Stimulated activated naive B cell treated with anti-CD40 and anti-IgM and Interleukin-4, amounts not matched to agents 10 μg/mL and 1 μg/mL and 100 μg/mL, for 72 hours (primary cell): ENCODE measurements around the gene IFI44.

ENCODE experiments used
- ATAC-seq, 2 donors: fragments of 150-1000 bp; cut with Tn5 transposase; replicated peaks; 2 replicates each; pipeline ENCODE4 v1.10.0; 2021; ENCODE audit warnings: moderate library complexity in 1 of 2
- DNase-seq: peaks from one replicate; pipeline ENCODE4 v3.0.0; 2021
- H3K27ac Mint-ChIP-seq: one replicate; pipeline ENCODE4 v1.8.0; 2022; ENCODE audit warnings: mild to moderate bottlenecking, mixed read lengths
- H3K27me3 Mint-ChIP-seq, 2 donors: one replicate each; pipeline ENCODE4 v1.8.0; 2022; ENCODE audit warnings: mixed read lengths in 2 of 2
- H3K36me3 Mint-ChIP-seq, 2 donors: one replicate each; pipeline ENCODE4 v1.8.0; 2022; ENCODE audit warnings: mixed read lengths in 2 of 2, mild to moderate bottlenecking in 1 of 2
- H3K4me1 Mint-ChIP-seq, 2 donors: one replicate each; pipeline ENCODE4 v1.8.0; 2022; ENCODE audit warnings: mixed read lengths in 2 of 2, mild to moderate bottlenecking in 1 of 2
- H3K4me3 Mint-ChIP-seq, 2 donors: one replicate each; pipeline ENCODE4 v1.8.0; 2022; ENCODE audit warnings: mild to moderate bottlenecking in 2 of 2, mixed read lengths in 2 of 2, moderate library complexity in 1 of 2
- H3K9me3 Mint-ChIP-seq, 2 donors: one replicate each; pipeline ENCODE4 v1.8.0; 2022; ENCODE audit warnings: mixed read lengths in 2 of 2, mild to moderate bottlenecking in 1 of 2

IFI44 gene

GRCh38 chr1:78630600-78630999 lies 19.0 kb upstream of the IFI44 start:
- ATAC-seq, result no peak
- Mint-ChIP-seq H3K36me3 (no peaks in the 10 kb centered on the region), H3K27ac (no peak overlapping the region)

GRCh38 chr1:78633209-78633608 lies 16.4 kb upstream of the IFI44 start:
- ATAC-seq, result no peak
- H3K4me1 Mint-ChIP-seq, result no peaks in the 10 kb centered on the region
- peaks cover 2 to 5% of the 10 kb centered on the region in 2 donors for H3K9me3 Mint-ChIP-seq
- no peaks in the 10 kb centered on the region for H3K27me3 Mint-ChIP-seq
- H3K4me3 Mint-ChIP-seq, result no peak overlapping the region
- no peak for DNase-seq
- no peaks in the 10 kb centered on the region for H3K36me3 Mint-ChIP-seq
- no peak overlapping the region for H3K27ac Mint-ChIP-seq

More at GRCh38 chr1:78630600-78630999, 19.0 kb upstream of the IFI44 start:
- H3K9me3 Mint-ChIP-seq, result peaks cover 2 to 5% of the 10 kb centered on the region in 2 donors
- no peak overlapping the region for H3K4me3 Mint-ChIP-seq
- H3K4me1 Mint-ChIP-seq, result peaks cover 0 to 8% of the 10 kb centered on the region in 2 donors
- no peak for DNase-seq
- no peaks in the 10 kb centered on the region for H3K27me3 Mint-ChIP-seq

GRCh38 chr1:78640462-78640861 lies 9.2 kb upstream of the IFI44 start:
- DNase-seq (no peak), ATAC-seq (peak; percentile 48 to 61)
- Mint-ChIP-seq H3K36me3 (peaks cover 5 to 9% of the 10 kb centered on the region in 2 donors), H3K9me3 (peaks cover 0 to 2% of the 10 kb centered on the region in 2 donors), H3K4me1 (peaks cover 4 to 8% of the 10 kb centered on the region in 2 donors), H3K27me3 (no peaks in the 10 kb centered on the region), H3K27ac (no peak overlapping the region), H3K4me3 (no peak overlapping the region)

GRCh38 chr1:78641558-78641957 lies 8.1 kb upstream of the IFI44 start:
- Mint-ChIP-seq H3K27ac (no peak overlapping the region), H3K4me1 (peaks cover 6 to 14% of the 10 kb centered on the region in 2 donors), H3K36me3 (peaks cover 5 to 9% of the 10 kb centered on the region in 2 donors), H3K9me3 (peaks cover 0 to 3% of the 10 kb centered on the region in 2 donors), H3K27me3 (no peaks in the 10 kb centered on the region), H3K4me3 (no peak overlapping the region)
- DNase-seq (no peak), ATAC-seq (no peak)

- Mint-ChIP-seq H3K4me1 (peaks cover 7 to 16% of the 10 kb centered on the region in 2 donors), H3K27me3 (no peaks in the 10 kb centered on the region), H3K36me3 (peaks cover 17 to 18% of the 10 kb centered on the region in 2 donors), H3K4me3 (no peak overlapping the region), H3K9me3 (peaks cover 11 to 20% of the 10 kb centered on the region in 2 donors), H3K27ac (no peak overlapping the region)
- no peak for ATAC-seq
- DNase-seq, result no peak
Observed at GRCh38 chr1:78645723-78646122, 3.9 kb upstream of the IFI44 start.

- Mint-ChIP-seq H3K4me1 (peaks cover 9 to 24% of the 10 kb centered on the region in 2 donors), H3K27ac (no peak overlapping the region), H3K4me3 (no peak overlapping the region), H3K27me3 (no peaks in the 10 kb centered on the region), H3K9me3 (peaks cover 11 to 20% of the 10 kb centered on the region in 2 donors), H3K36me3 (peaks cover 15 to 17% of the 10 kb centered on the region in 2 donors)
- ATAC-seq (no peak), DNase-seq (no peak)
Observed at GRCh38 chr1:78647238-78647637, 2.4 kb upstream of the IFI44 start.

GRCh38 chr1:78650114-78650660 lies 556 bp downstream of the IFI44 start:
- DNase-seq (no peak), ATAC-seq (no peak)
- Mint-ChIP-seq H3K9me3 (peaks cover 11 to 18% of the 10 kb centered on the region in 2 donors), H3K4me3 (peak overlapping the region; percentile 57 to 70), H3K27me3 (no peaks in the 10 kb centered on the region), H3K36me3 (peaks cover 9 to 11% of the 10 kb centered on the region in 2 donors), H3K27ac (no peak overlapping the region), H3K4me1 (peaks cover 14 to 29% of the 10 kb centered on the region in 2 donors)

- Mint-ChIP-seq H3K4me1 (peaks cover 11 to 25% of the 10 kb centered on the region in 2 donors), H3K27me3 (no peaks in the 10 kb centered on the region), H3K4me3 (peak overlapping the region; percentile 57 to 72), H3K36me3 (peaks cover 9 to 14% of the 10 kb centered on the region in 2 donors), H3K27ac (peak overlapping the region; percentile 59), H3K9me3 (peaks cover 11 to 17% of the 10 kb centered on the region in 2 donors)
- ATAC-seq, result peak in 1 of 2 donors; percentile 36
- no peak for DNase-seq
Observed at GRCh38 chr1:78651241-78651640, 1.6 kb downstream of the IFI44 start.

- Mint-ChIP-seq H3K4me3 (no peak overlapping the region), H3K4me1 (peaks cover 11 to 19% of the 10 kb centered on the region in 2 donors), H3K27ac (no peak overlapping the region), H3K9me3 (peaks cover 11 to 13% of the 10 kb centered on the region in 2 donors), H3K36me3 (peaks cover 9 to 14% of the 10 kb centered on the region in 2 donors), H3K27me3 (no peaks in the 10 kb centered on the region)
- DNase-seq, result no peak
- ATAC-seq, result no peak
Observed at GRCh38 chr1:78652019-78652560, 2.5 kb downstream of the IFI44 start.

- Mint-ChIP-seq H3K4me1 (no peaks in the 10 kb centered on the region), H3K36me3 (peaks cover 3 to 27% of the 10 kb centered on the region in 2 donors), H3K27me3 (no peaks in the 10 kb centered on the region), H3K4me3 (no peak overlapping the region), H3K27ac (no peak overlapping the region), H3K9me3 (no peaks in the 10 kb centered on the region)
- DNase-seq (no peak), ATAC-seq (no peak)
Observed at GRCh38 chr1:78658901-78659300, 9.3 kb downstream of the IFI44 start.

- no peak overlapping the region for H3K27ac Mint-ChIP-seq
- H3K9me3 Mint-ChIP-seq, result no peaks in the 10 kb centered on the region
- DNase-seq, result no peak
- no peak for ATAC-seq
- peaks cover 3 to 22% of the 10 kb centered on the region in 2 donors for H3K36me3 Mint-ChIP-seq
- no peak overlapping the region for H3K4me3 Mint-ChIP-seq
- H3K27me3 Mint-ChIP-seq, result no peaks in the 10 kb centered on the region
- H3K4me1 Mint-ChIP-seq, result no peaks in the 10 kb centered on the region
Observed at GRCh38 chr1:78663923-78664322, 14.3 kb downstream of the IFI44 start.

- Mint-ChIP-seq H3K36me3 (peaks cover 3 to 17% of the 10 kb centered on the region in 2 donors), H3K27me3 (no peaks in the 10 kb centered on the region), H3K4me3 (no peak overlapping the region), H3K4me1 (no peaks in the 10 kb centered on the region), H3K27ac (no peak overlapping the region), H3K9me3 (no peaks in the 10 kb centered on the region)
- ATAC-seq (no peak), DNase-seq (no peak)
Observed at GRCh38 chr1:78664763-78665162, 15.1 kb downstream of the IFI44 start.

GRCh38 chr1:78665809-78666208 lies 16.2 kb downstream of the IFI44 start:
- H3K27me3 Mint-ChIP-seq, result no peaks in the 10 kb centered on the region
- H3K4me3 Mint-ChIP-seq, result no peak overlapping the region
- ATAC-seq (no peak), DNase-seq (no peak)
- H3K27ac Mint-ChIP-seq, result no peak overlapping the region
- H3K4me1 Mint-ChIP-seq, result no peaks in the 10 kb centered on the region
- H3K36me3 Mint-ChIP-seq, result peaks cover 3 to 10% of the 10 kb centered on the region in 2 donors
- H3K9me3 Mint-ChIP-seq, result no peaks in the 10 kb centered on the region

- Mint-ChIP-seq H3K4me3 (no peak overlapping the region), H3K4me1 (no peaks in the 10 kb centered on the region), H3K27ac (no peak overlapping the region), H3K36me3 (peaks cover under 1 to 7% of the 10 kb centered on the region in 2 donors), H3K9me3 (no peaks in the 10 kb centered on the region), H3K27me3 (no peaks in the 10 kb centered on the region)
- no peak for DNase-seq
- no peak for ATAC-seq
Observed at GRCh38 chr1:78667939-78668338, 18.3 kb downstream of the IFI44 start.

GRCh38 chr1:78668427-78668826 lies 18.8 kb downstream of the IFI44 start:
- DNase-seq (no peak), ATAC-seq (no peak)
- Mint-ChIP-seq H3K36me3 (peaks cover 0 to 2% of the 10 kb centered on the region in 2 donors), H3K4me3 (no peak overlapping the region), H3K27me3 (no peaks in the 10 kb centered on the region), H3K4me1 (no peaks in the 10 kb centered on the region), H3K27ac (no peak overlapping the region), H3K9me3 (no peaks in the 10 kb centered on the region)
